GM12878 (cell line): ENCODE measurements around the gene SPATA12. TPM values are rescaled to one million over a fixed set of nuclear protein-coding genes. Genes with fewer than 3 reads are reported as not detected.

Experiments used
- ATAC-seq: fragments of 200-7000 bp; cut with Tn5 transposase; 3 replicates; pipeline ENCODE4 v1.9.1; 2020; ENCODE audit warnings: mild to moderate bottlenecking, moderate library complexity
- BruUV-seq: library from RNA; stranded (reverse); fragments of 400-500 nt; replicated peaks from 2 replicates; lab custom pipeline; 2021; lab: Mats Ljungman, UMichigan
- CTCF ChIA-PET: fragments of 300-600 bp; sonication (Branson Sonifier 250); formaldehyde crosslinking; extraction: SDS; loops from one replicate; lab custom pipeline; 2021; ENCODE audit warnings: inconsistent platforms; lab: Yijun Ruan, JAX
- POLR2A ChIA-PET: fragments of 350-600 bp; formaldehyde crosslinking; extraction: SDS; loops from one replicate; lab custom pipeline; 2021; ENCODE audit warnings: inconsistent platforms; lab: Charles Lee
- RAD21 ChIA-PET: fragments of 300-600 bp; sonication (Branson Sonifier 250); formaldehyde crosslinking; loops from one replicate; lab custom pipeline; 2023; ENCODE audit warnings: antibody characterized with exemption; ENCODE audit not compliant: unreplicated experiment; lab: Charles Lee
- SMC1A ChIA-PET: fragments of 300-600 bp; sonication (Branson Sonifier 250); formaldehyde crosslinking; loops from one replicate; lab custom pipeline; 2023; ENCODE audit not compliant: unreplicated experiment, uncharacterized antibody; lab: Charles Lee
- DNase-seq: peaks from one replicate; pipeline ENCODE4 v3.0.0-alpha.2; 2011; ENCODE audit warnings: low read depth, low spot score
- FAIRE-seq: peaks from 3 replicates; lab custom pipeline; 2011; peaks lifted over from hg19 to GRCh38; lab: Jason Lieb, UNC
- H2AFZ ChIP-seq: 2 replicates; pipeline ENCODE4 v1.6.0; 2011; ENCODE audit warnings: low read depth, low read length, control low read depth; ENCODE audit not compliant: control insufficient read depth
- H3K27ac ChIP-seq: 2 replicates; pipeline ENCODE4 v1.5.1; 2011; ENCODE audit warnings: control low read depth; ENCODE audit not compliant: control insufficient read depth, insufficient read depth
- H3K27me3 ChIP-seq, 2 experiments: replicated peaks in 1 of 2; 2 replicates each; pipeline versions ENCODE4 v1.6.0 to v1.6.1; 2011; ENCODE audit warnings: low read length in 1 of 2; ENCODE audit not compliant: control insufficient read depth in 2 of 2, insufficient read depth in 2 of 2
- H3K36me3 ChIP-seq, 2 experiments: 2 replicates each; pipeline ENCODE4 v1.5.1; 2011; ENCODE audit warnings: low read length in 1 of 2; ENCODE audit not compliant: control insufficient read depth in 2 of 2, insufficient read depth in 2 of 2
- H3K4me1 ChIP-seq: 2 replicates; pipeline ENCODE4 v1.6.1; 2011; ENCODE audit warnings: mild to moderate bottlenecking, low read length, moderate library complexity, mixed read lengths; ENCODE audit not compliant: control insufficient read depth, insufficient read depth
- H3K4me2 ChIP-seq: 2 replicates; pipeline ENCODE4 v1.6.0; 2011; ENCODE audit warnings: control low read depth; ENCODE audit not compliant: control insufficient read depth, insufficient read depth
- H3K4me3 ChIP-seq: fragments of 200-600 bp; sonication (generic); 2 replicates; pipeline ENCODE4 v1.5.1; 2016
- H3K79me2 ChIP-seq: 2 replicates; pipeline ENCODE4 v1.6.0; 2011; ENCODE audit warnings: low read length; ENCODE audit not compliant: control insufficient read depth, insufficient read depth
- H3K9ac ChIP-seq: 2 replicates; pipeline ENCODE4 v1.8.0; 2011; ENCODE audit warnings: low read length, control low read depth, mixed read lengths; ENCODE audit not compliant: control insufficient read depth, insufficient read depth
- H3K9me3 ChIP-seq: replicated peaks from 3 replicates; pipeline ENCODE4 v1.5.1; 2011; ENCODE audit warnings: mild to moderate bottlenecking, low read length; ENCODE audit not compliant: control insufficient read depth, insufficient read depth
- H4K20me1 ChIP-seq: 2 replicates; pipeline ENCODE4 v1.6.0; 2011; ENCODE audit not compliant: control insufficient read depth, insufficient read depth
- ASH2L ChIP-seq: fragments of 300-600, 200-600 bp; sonication (generic); IDR thresholded peaks from 2 replicates; pipeline ENCODE4 v1.6.1; 2017; ENCODE audit warnings: low read depth, mild to moderate bottlenecking, borderline replicate concordance
- ATF7 ChIP-seq: fragments of 450-650 bp; IDR thresholded peaks from 2 replicates; pipeline ENCODE4 v1.6.1; 2016; ENCODE audit warnings: low read depth, mild to moderate bottlenecking
- CBX5 ChIP-seq: sonication (generic); IDR thresholded peaks from 2 replicates; pipeline ENCODE4 v1.6.1; 2016; ENCODE audit warnings: low read depth, moderate library complexity, mild to moderate bottlenecking, inconsistent platforms
- CHD1 ChIP-seq: IDR thresholded peaks from 2 replicates; pipeline ENCODE4 v1.6.1; 2012; ENCODE audit warnings: low read depth, low read length, improper control_type of control experiment
- CHD4 ChIP-seq: fragments of 200-600 bp; sonication (generic); IDR thresholded peaks from 2 replicates; pipeline ENCODE4 v1.6.1; 2016; ENCODE audit warnings: mild to moderate bottlenecking
- CREM ChIP-seq: IDR thresholded peaks from 2 replicates; pipeline ENCODE4 v1.6.1; 2014; ENCODE audit warnings: antibody characterized with exemption, low read depth
- IRF4 ChIP-seq: IDR thresholded peaks from 2 replicates; pipeline ENCODE4 v1.6.1; 2011; ENCODE audit warnings: low read depth, low read length
- MTA2 ChIP-seq: fragments of 450-650 bp; IDR thresholded peaks from 2 replicates; pipeline ENCODE4 v1.6.1; 2016; ENCODE audit warnings: low read depth, mild to moderate bottlenecking, moderate library complexity
- NFYB ChIP-seq: IDR thresholded peaks from 2 replicates; pipeline ENCODE4 v1.6.1; 2011; ENCODE audit warnings: low read depth, mild to moderate bottlenecking, low read length, improper control_type of control experiment, moderate library complexity; ENCODE audit not compliant: insufficient read depth
- PAX5 ChIP-seq: IDR thresholded peaks from 2 replicates; pipeline ENCODE4 v1.6.1; 2011; ENCODE audit warnings: low read depth, low read length, borderline replicate concordance
- PAX8 ChIP-seq: fragments of 450-650 bp; IDR thresholded peaks from 2 replicates; pipeline ENCODE4 v1.6.1; 2017; ENCODE audit warnings: mild to moderate bottlenecking, moderate library complexity
- POLR2AphosphoS2 ChIP-seq: IDR thresholded peaks from 2 replicates; pipeline ENCODE4 v1.6.1; 2011; ENCODE audit warnings: low read depth, mild to moderate bottlenecking, low read length, improper control_type of control experiment, moderate library complexity
- RELB ChIP-seq: fragments of 450-650 bp; IDR thresholded peaks from 2 replicates; pipeline ENCODE4 v1.6.1; 2017; ENCODE audit warnings: low read depth, mild to moderate bottlenecking, moderate library complexity
- STAT1 ChIP-seq: fragments of 450-650 bp; conservative IDR thresholded peaks from 2 replicates; pipeline ENCODE4 v1.6.1; 2014; ENCODE audit warnings: antibody characterized with exemption, mild to moderate bottlenecking
- SUZ12 ChIP-seq: fragments of 200-600 bp; sonication (generic); IDR thresholded peaks from one replicate; pipeline ENCODE4 v1.6.1; 2018; ENCODE audit warnings: antibody characterized with exemption, mild to moderate bottlenecking; ENCODE audit not compliant: unreplicated experiment
- WGBS: methylation state at CpG from one replicate; pipeline ENCODE4 v1.1.6; 2016; ENCODE audit warnings: low lambda C conversion rate; ENCODE audit not compliant: insufficient replicate concordance, insufficient coverage; ENCODE audit errors: missing lambda C conversion rate; 5-methylcytosine and 5-hydroxymethylcytosine counted together
- in situ Hi-C: fragments of 300-500 bp; cut with MboI; formaldehyde crosslinking; loops from 9 replicates; pipeline ENCODE4 v1.14.3; 2018; ENCODE audit warnings: mixed read lengths
- intact Hi-C: fragments of 100-400 bp; cut with micrococcal nuclease; formaldehyde crosslinking; loops from one replicate; pipeline ENCODE4 v1.14.2; 2022; ENCODE audit not compliant: unreplicated experiment
- polyA plus RNA-seq, 11 experiments: library from polyadenylated mRNA; depleted of rRNA in 4 of 11; unstranded in 6 of 11; stranded (reverse) in 5 of 11; fragments of >200 nt; fragmentation: Nextera tagmentation in 4 of 11; fragmentation: Illumina TruSeq in 1 of 11; extraction: Ambion mirVana in 4 of 11; extraction: Trizol in 1 of 11; gene quantifications; 1 replicate in 1 of 11; 2 replicates in 10 of 11; pipeline versions ENCODE4 v1.2.1 to v1.2.3, GENCODE V29; 2011 to 2016; ENCODE audit warnings: inconsistent platforms in 2 of 11, missing spikeins in 2 of 11, low read depth in 1 of 11
- total RNA-seq, 4 experiments: library from RNA; depleted of rRNA in 3 of 4; stranded (reverse); fragments of >200 nt in 3 of 4; fragmentation: Illumina TruSeq in 1 of 4; extraction: Trizol in 1 of 4; gene quantifications; 2 replicates each; pipeline versions ENCODE4 v1.2.1 to v1.2.3, GENCODE V29; 2013 to 2021
- TF ChIP-seq, protein P1 (sequence below): fragments of 450-650 bp; IDR thresholded peaks from 2 replicates; pipeline ENCODE4 v1.6.1; 2018; ENCODE audit warnings: mild to moderate bottlenecking, low read depth, moderate library complexity; ENCODE audit not compliant: partially characterized antibody
- TF ChIP-seq, protein P2 (sequence below): IDR thresholded peaks from 2 replicates; pipeline ENCODE4 v1.6.1; 2012; ENCODE audit warnings: low read depth, low read length, improper control_type of control experiment
- TF ChIP-seq, protein P3 (sequence below): fragments of 450-650 bp; IDR thresholded peaks from 2 replicates; pipeline ENCODE4 v1.6.1; 2017; ENCODE audit warnings: mild to moderate bottlenecking

SPATA12 gene
- total and polyA plus RNA-seq, 10 of the 15 experiments (the other 5 are each of a cell fraction or from before 2014, with no cell fraction given) = 0.03 to 0.69 (median 0.37) TPM

GRCh38 chr3:57053122-57053521 lies 7.3 kb upstream of the SPATA12 start:
- RAD21 ChIA-PET = no interaction called here
- no peaks in the 10 kb centered on the region for H4K20me1 ChIP-seq
- in situ Hi-C loops (no loop called here), intact Hi-C loops (no loop called here)
- H3K4me1 ChIP-seq = no peaks in the 10 kb centered on the region; the same call in 1 of the 2 replicates
- H3K27me3 ChIP-seq = no peaks in the 10 kb centered on the region
- SMC1A ChIA-PET = no interaction called here
- CTCF ChIA-PET = no interaction called here
- no peak for ATAC-seq
- POLR2A ChIA-PET = no interaction called here
- no TSS peak for BruUV-seq
- H3K79me2 ChIP-seq = no peaks in the 10 kb centered on the region
- DNase-seq = no peak
- H3K36me3 ChIP-seq = no peaks in the 10 kb centered on the region
- H3K9ac ChIP-seq = no peak overlapping the region
- no peak overlapping the region for H3K27ac ChIP-seq
- no peaks in the 10 kb centered on the region for H3K9me3 ChIP-seq
- H3K4me3 ChIP-seq = no peak overlapping the region
- TF ChIP-seq NFYB = no peak
- no peak for TF ChIP-seq ATF7
- TF ChIP-seq IRF4 = no peak
- TF ChIP-seq CREM = no peak
- TF ChIP-seq RELB = no peak
- TF ChIP-seq CHD1 = no peak
- TF ChIP-seq, protein P1, sequence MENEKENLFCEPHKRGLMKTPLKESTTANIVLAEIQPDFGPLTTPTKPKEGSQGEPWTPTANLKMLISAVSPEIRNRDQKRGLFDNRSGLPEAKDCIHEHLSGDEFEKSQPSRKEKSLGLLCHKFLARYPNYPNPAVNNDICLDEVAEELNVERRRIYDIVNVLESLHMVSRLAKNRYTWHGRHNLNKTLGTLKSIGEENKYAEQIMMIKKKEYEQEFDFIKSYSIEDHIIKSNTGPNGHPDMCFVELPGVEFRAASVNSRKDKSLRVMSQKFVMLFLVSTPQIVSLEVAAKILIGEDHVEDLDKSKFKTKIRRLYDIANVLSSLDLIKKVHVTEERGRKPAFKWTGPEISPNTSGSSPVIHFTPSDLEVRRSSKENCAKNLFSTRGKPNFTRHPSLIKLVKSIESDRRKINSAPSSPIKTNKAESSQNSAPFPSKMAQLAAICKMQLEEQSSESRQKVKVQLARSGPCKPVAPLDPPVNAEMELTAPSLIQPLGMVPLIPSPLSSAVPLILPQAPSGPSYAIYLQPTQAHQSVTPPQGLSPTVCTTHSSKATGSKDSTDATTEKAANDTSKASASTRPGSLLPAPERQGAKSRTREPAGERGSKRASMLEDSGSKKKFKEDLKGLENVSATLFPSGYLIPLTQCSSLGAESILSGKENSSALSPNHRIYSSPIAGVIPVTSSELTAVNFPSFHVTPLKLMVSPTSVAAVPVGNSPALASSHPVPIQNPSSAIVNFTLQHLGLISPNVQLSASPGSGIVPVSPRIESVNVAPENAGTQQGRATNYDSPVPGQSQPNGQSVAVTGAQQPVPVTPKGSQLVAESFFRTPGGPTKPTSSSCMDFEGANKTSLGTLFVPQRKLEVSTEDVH = no peak
- no peak for TF ChIP-seq SUZ12
- TF ChIP-seq POLR2AphosphoS2 = no peak
- TF ChIP-seq ASH2L = no peak
- TF ChIP-seq, protein P2, sequence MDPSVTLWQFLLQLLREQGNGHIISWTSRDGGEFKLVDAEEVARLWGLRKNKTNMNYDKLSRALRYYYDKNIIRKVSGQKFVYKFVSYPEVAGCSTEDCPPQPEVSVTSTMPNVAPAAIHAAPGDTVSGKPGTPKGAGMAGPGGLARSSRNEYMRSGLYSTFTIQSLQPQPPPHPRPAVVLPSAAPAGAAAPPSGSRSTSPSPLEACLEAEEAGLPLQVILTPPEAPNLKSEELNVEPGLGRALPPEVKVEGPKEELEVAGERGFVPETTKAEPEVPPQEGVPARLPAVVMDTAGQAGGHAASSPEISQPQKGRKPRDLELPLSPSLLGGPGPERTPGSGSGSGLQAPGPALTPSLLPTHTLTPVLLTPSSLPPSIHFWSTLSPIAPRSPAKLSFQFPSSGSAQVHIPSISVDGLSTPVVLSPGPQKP = no peak
- TF ChIP-seq CHD4 = no peak
- TF ChIP-seq CBX5 = no peak
- no peak for TF ChIP-seq PAX8
- TF ChIP-seq PAX5 = no peak
- TF ChIP-seq MTA2 = no peak
- no peak for TF ChIP-seq STAT1
- TF ChIP-seq, protein P3, sequence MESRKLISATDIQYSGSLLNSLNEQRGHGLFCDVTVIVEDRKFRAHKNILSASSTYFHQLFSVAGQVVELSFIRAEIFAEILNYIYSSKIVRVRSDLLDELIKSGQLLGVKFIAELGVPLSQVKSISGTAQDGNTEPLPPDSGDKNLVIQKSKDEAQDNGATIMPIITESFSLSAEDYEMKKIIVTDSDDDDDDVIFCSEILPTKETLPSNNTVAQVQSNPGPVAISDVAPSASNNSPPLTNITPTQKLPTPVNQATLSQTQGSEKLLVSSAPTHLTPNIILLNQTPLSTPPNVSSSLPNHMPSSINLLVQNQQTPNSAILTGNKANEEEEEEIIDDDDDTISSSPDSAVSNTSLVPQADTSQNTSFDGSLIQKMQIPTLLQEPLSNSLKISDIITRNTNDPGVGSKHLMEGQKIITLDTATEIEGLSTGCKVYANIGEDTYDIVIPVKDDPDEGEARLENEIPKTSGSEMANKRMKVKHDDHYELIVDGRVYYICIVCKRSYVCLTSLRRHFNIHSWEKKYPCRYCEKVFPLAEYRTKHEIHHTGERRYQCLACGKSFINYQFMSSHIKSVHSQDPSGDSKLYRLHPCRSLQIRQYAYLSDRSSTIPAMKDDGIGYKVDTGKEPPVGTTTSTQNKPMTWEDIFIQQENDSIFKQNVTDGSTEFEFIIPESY = no peak
- FAIRE-seq = no peak
- 62% methylated on average over 6 of the region's 6 CpGs for WGBS
- H3K4me2 ChIP-seq = no peak overlapping the region
- H2AFZ ChIP-seq = no peak overlapping the region
